ENCODE results near the gene MLLT6. TPM values are rescaled to one million over a fixed set of nuclear protein-coding genes. Genes with fewer than 3 reads are reported as not detected.

The MLLT6 gene
- total and polyA plus RNA-seq, 2 of the 13 experiments (the other 11 are each of a cell fraction or from before 2014, with no cell fraction given) = 50.7 to 69.5 TPM

- TF ChIP-seq SP4 (CRISPR knock-in tag; IDR thresholded peaks at IDR 0.05) (peak; percentile 59; the same call in 1 of the 2 replicates), SCMH1 (CRISPR knock-in tag; IDR thresholded peaks at IDR 0.05; ENCODE audit: borderline replicate concordance) (no peak), ZNF816 (CRISPR knock-in tag; IDR thresholded peaks at IDR 0.05; ENCODE audit: borderline replicate concordance) (no peak), CC2D1A (CRISPR knock-in tag; IDR thresholded peaks at IDR 0.05) (no peak), ZNF350 (CRISPR knock-in tag; IDR thresholded peaks at IDR 0.05; ENCODE audit: borderline replicate concordance, low read depth) (peak; percentile 29; the same call in 1 of the 2 replicates), ZBTB7A (CRISPR knock-in tag; IDR thresholded peaks at IDR 0.05) (peak; percentile 53), SIN3A (IDR thresholded peaks at IDR 0.05; ENCODE audit: borderline replicate concordance, low read depth, low read length) (no peak), TAF1 (CRISPR knock-in tag; IDR thresholded peaks at IDR 0.05) (0 out of 2 replicates have a peak, but pooled peaks have one; percentile 7), POLR2AphosphoS2 (IDR thresholded peaks at IDR 0.05; ENCODE audit: low read depth, low read length) (peak; percentile 71; the same call in 1 of the 2 replicates), ZBTB21 (CRISPR knock-in tag; IDR thresholded peaks at IDR 0.05) (no peak), ZNF777 (CRISPR knock-in tag; IDR thresholded peaks at IDR 0.05) (no peak; the same call in 1 of the 2 replicates), TARDBP (CRISPR knock-in tag; IDR thresholded peaks at IDR 0.05) (peak; percentile 62; the same call in 1 of the 2 replicates), RBM22 (optimal IDR thresholded peaks at IDR 0.05; ENCODE audit: low read length) (no peak), TCF7 (IDR thresholded peaks at IDR 0.05; ENCODE audit: low read depth) (0 out of 2 replicates have a peak, but pooled peaks have one; percentile 16), ZNF609 (CRISPR knock-in tag; IDR thresholded peaks at IDR 0.05; ENCODE audit: borderline replicate concordance) (peak; percentile 15; the same call in 1 of the 2 replicates), ZNF296 (CRISPR knock-in tag; conservative IDR thresholded peaks at IDR 0.05) (no peak), ZFP62 (CRISPR knock-in tag; IDR thresholded peaks at IDR 0.05) (no peak), ZNF672 (CRISPR knock-in tag; IDR thresholded peaks at IDR 0.05) (no peak), RFXAP (CRISPR knock-in tag; IDR thresholded peaks at IDR 0.05; ENCODE audit: borderline replicate concordance) (peak; percentile 20; the same call in 1 of the 2 replicates), ZFP82 (CRISPR knock-in tag; IDR thresholded peaks at IDR 0.05; ENCODE audit: borderline replicate concordance) (no peak), ZMYM4 (CRISPR knock-in tag; IDR thresholded peaks at IDR 0.05) (peak; percentile 60; the same call in 1 of the 2 replicates), ZNF766 (CRISPR knock-in tag; IDR thresholded peaks at IDR 0.05; ENCODE audit: borderline replicate concordance) (0 out of 2 replicates have a peak, but pooled peaks have one; percentile 47), MIXL1 (CRISPR knock-in tag; IDR thresholded peaks at IDR 0.05) (peak; percentile 45; the same call in 1 of the 2 replicates), IRF2 (CRISPR knock-in tag; IDR thresholded peaks at IDR 0.05) (0 out of 2 replicates have a peak, but pooled peaks have one; percentile 23), ZNF501 (CRISPR knock-in tag; IDR thresholded peaks at IDR 0.05) (0 out of 2 replicates have a peak, but pooled peaks have one; percentile 34), ZNF614 (CRISPR knock-in tag; IDR thresholded peaks at IDR 0.05; ENCODE audit: borderline replicate concordance) (no peak), RAD21 (CRISPR knock-in tag; IDR thresholded peaks at IDR 0.05) (no peak), MEIS1 (CRISPR knock-in tag; IDR thresholded peaks at IDR 0.05; ENCODE audit: borderline replicate concordance) (0 out of 2 replicates have a peak, but pooled peaks have one; percentile 8)
These were observed 32.9 kb upstream of the MLLT6 start (continued) for GRCh38 chr17:38671939-38672720.

Measured in HepG2 (cell line).